NCI-H446 (cell line): ENCODE results near the gene AP3B1.
"Not testable (repeated sequence)": the region's sequence is repeated elsewhere in the genome, so short reads cannot be mapped to it uniquely, and the experiment has no call there.

Experiments
- DNase-seq, 2 experiments: peaks; one replicate each; lab custom pipeline; 2025; lab: John Stamatoyannopoulos, UW

The AP3B1 gene

GRCh38 chr5:78065663-78066062 is 228.8 kb downstream of the AP3B1 start:
- no peak for DNase-seq

- no peak for DNase-seq
Measured at GRCh38 chr5:78064941-78065472, 229.5 kb downstream of the AP3B1 start.

- DNase-seq, result no peak
Measured at GRCh38 chr5:78063495-78063894, 231.0 kb downstream of the AP3B1 start.

- DNase-seq, result no peak
Measured at GRCh38 chr5:78062645-78063044, 231.9 kb downstream of the AP3B1 start.

GRCh38 chr5:78060421-78060820 is 234.1 kb downstream of the AP3B1 start:
- DNase-seq, result no peak

GRCh38 chr5:78058625-78059024 is 235.9 kb downstream of the AP3B1 start:
- DNase-seq, result no peak

- DNase-seq, result no peak
Measured at GRCh38 chr5:78056901-78057514, 237.5 kb downstream of the AP3B1 start.

GRCh38 chr5:78056053-78056452 is 238.4 kb downstream of the AP3B1 start:
- no peak for DNase-seq

GRCh38 chr5:78050888-78051287 is 243.6 kb downstream of the AP3B1 start:
- DNase-seq, result no peak

- DNase-seq, result not testable (repeated sequence)
Measured at GRCh38 chr5:78046823-78047222, 247.7 kb downstream of the AP3B1 start.

GRCh38 chr5:78046006-78046405 is 248.5 kb downstream of the AP3B1 start:
- DNase-seq, result no peak

GRCh38 chr5:78041805-78042204 is 252.7 kb downstream of the AP3B1 start:
- DNase-seq, result no peak

GRCh38 chr5:78025540-78025939 is 269.0 kb downstream of the AP3B1 start:
- DNase-seq, result no peak

- DNase-seq, result no peak
Measured at GRCh38 chr5:78019744-78020143, 274.8 kb downstream of the AP3B1 start.

- no peak for DNase-seq
Measured at GRCh38 chr5:78016863-78017529, 277.5 kb downstream of the AP3B1 start.

- no peak for DNase-seq
Measured at GRCh38 chr5:78009937-78010527, 284.5 kb downstream of the AP3B1 start.

GRCh38 chr5:78008356-78008967 is 286.0 kb downstream of the AP3B1 start:
- DNase-seq, result peak; percentile 28 to 48

- DNase-seq, result no peak
Measured at GRCh38 chr5:78007233-78007632, 287.3 kb downstream of the AP3B1 start.

- DNase-seq, result no peak
Measured at GRCh38 chr5:78006449-78006848, 288.0 kb downstream of the AP3B1 start.

GRCh38 chr5:78005021-78005785 is 289.3 kb downstream of the AP3B1 start:
- DNase-seq, result no peak

GRCh38 chr5:78004559-78004958 is 289.9 kb downstream of the AP3B1 start:
- no peak for DNase-seq

- no peak for DNase-seq
Measured at GRCh38 chr5:78003919-78004318, 290.6 kb downstream of the AP3B1 start.
